ENCODE data around the gene DOCK6. TPM values are rescaled to one million over a fixed set of nuclear protein-coding genes. Genes with fewer than 3 reads are reported as not detected.

The DOCK6 gene
- total and polyA plus RNA-seq, 2 of the 13 experiments (the other 11 are each of a cell fraction or from before 2014, with no cell fraction given) = 5.4 to 38.1 TPM

- TF ChIP-seq FOXP1 (IDR thresholded peaks at IDR 0.05) = no peak
- no peak for TF ChIP-seq FOXP1 (CRISPR knock-in tag; IDR thresholded peaks at IDR 0.05)
- TF ChIP-seq ZNF44 (CRISPR knock-in tag; IDR thresholded peaks at IDR 0.05) = 0 out of 2 replicates have a peak, but pooled peaks have one; percentile 41
- TF ChIP-seq NR3C1 (CRISPR knock-in tag; IDR thresholded peaks at IDR 0.05) = no peak
- TF ChIP-seq THAP11 (CRISPR knock-in tag; IDR thresholded peaks at IDR 0.05) = no peak
- TF ChIP-seq ZNF567 (CRISPR knock-in tag; IDR thresholded peaks at IDR 0.05; ENCODE audit: borderline replicate concordance) = no peak
- no peak for TF ChIP-seq ZBTB49 (CRISPR knock-in tag; IDR thresholded peaks at IDR 0.05; ENCODE audit: borderline replicate concordance)
- TF ChIP-seq, protein P1, sequence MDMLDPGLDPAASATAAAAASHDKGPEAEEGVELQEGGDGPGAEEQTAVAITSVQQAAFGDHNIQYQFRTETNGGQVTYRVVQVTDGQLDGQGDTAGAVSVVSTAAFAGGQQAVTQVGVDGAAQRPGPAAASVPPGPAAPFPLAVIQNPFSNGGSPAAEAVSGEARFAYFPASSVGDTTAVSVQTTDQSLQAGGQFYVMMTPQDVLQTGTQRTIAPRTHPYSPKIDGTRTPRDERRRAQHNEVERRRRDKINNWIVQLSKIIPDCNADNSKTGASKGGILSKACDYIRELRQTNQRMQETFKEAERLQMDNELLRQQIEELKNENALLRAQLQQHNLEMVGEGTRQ (IDR thresholded peaks at IDR 0.05; ENCODE audit: low read depth, low read length) = no peak
- TF ChIP-seq, protein P1 (CRISPR knock-in tag; IDR thresholded peaks at IDR 0.05; ENCODE audit: borderline replicate concordance) = no peak
- no peak for TF ChIP-seq SAFB2 (CRISPR knock-in tag; IDR thresholded peaks at IDR 0.05; ENCODE audit: borderline replicate concordance, low read depth)
- no peak for TF ChIP-seq MXD4 (CRISPR knock-in tag; IDR thresholded peaks at IDR 0.05)
- TF ChIP-seq POLR2A (IDR thresholded peaks at IDR 0.05; ENCODE audit: insufficient read depth in 1 of 2, low read depth in 2 of 2, low read length in 2 of 2) = peak in 1 of 2 experiments; percentile 11; a peak in 1 of 4 replicates
- 0 out of 2 replicates have a peak, but pooled peaks have one; percentile 12 for TF ChIP-seq ZNF782 (CRISPR knock-in tag; IDR thresholded peaks at IDR 0.05; ENCODE audit: borderline replicate concordance)
- TF ChIP-seq SSRP1 (CRISPR knock-in tag; IDR thresholded peaks at IDR 0.05) = peak; percentile 18; the same call in 1 of the 2 replicates
- no peak for TF ChIP-seq MAFG (CRISPR knock-in tag; IDR thresholded peaks at IDR 0.05)
- 0 out of 2 replicates have a peak, but pooled peaks have one; percentile 23 for TF ChIP-seq TARDBP (CRISPR knock-in tag; IDR thresholded peaks at IDR 0.05)
- TF ChIP-seq CBX5 (CRISPR knock-in tag; IDR thresholded peaks at IDR 0.05; ENCODE audit: borderline replicate concordance) = no peak
- no peak for TF ChIP-seq ZNF343 (CRISPR knock-in tag; IDR thresholded peaks at IDR 0.05)
Observed at GRCh38 chr19:11243798-11244169, 18.5 kb downstream of the DOCK6 start (continued).

Measured in HepG2 (cell line).